ENCODE data around the gene C11orf98. TPM values are rescaled to one million over a fixed set of nuclear protein-coding genes. Genes with fewer than 3 reads are reported as not detected.

C11orf98 gene
- total RNA-seq, 4 donors from 2014 or later: 32.7 to 48.0 (median 40.8) TPM

GRCh38 chr11:62671236-62671607 is 6.2 kb upstream of the C11orf98 start:
- H3K27me3 ChIP-seq: no peaks in the 10 kb centered on the region
- TF ChIP-seq CTCF (IDR thresholded peaks at IDR 0.05) (no peak), EP300 (IDR thresholded peaks at IDR 0.05) (no peak), POLR2A (IDR thresholded peaks at IDR 0.05) (no peak)
- H3K27ac ChIP-seq: peak overlapping the region; percentile 72 to 93 (median 86)
- H3K9me3 ChIP-seq: no peaks in the 10 kb centered on the region
- WGBS, 2 donors: 0 to 1% methylated on average over 17 of the region's 17 CpGs
- peaks cover 0 to 45% (median 0%) of the 10 kb centered on the region in 3 donors for H3K36me3 ChIP-seq
- peaks cover 0 to 67% (median 36%) of the 10 kb centered on the region in 4 donors for H3K4me1 ChIP-seq
- DNase-seq (ENCODE audit: low spot score in 2 of 2): no peak
- H3K4me3 ChIP-seq: peak overlapping the region; percentile 46 to 87 (median 70)

- H3K36me3 ChIP-seq: peaks cover 0 to 29% (median 0%) of the 10 kb centered on the region in 3 donors
- TF ChIP-seq EP300 (IDR thresholded peaks at IDR 0.05) (no peak), CTCF (IDR thresholded peaks at IDR 0.05) (no peak), POLR2A (IDR thresholded peaks at IDR 0.05) (no peak)
- no peak overlapping the region for H3K4me3 ChIP-seq
- 73 to 76% methylated on average over 4 of the region's 4 CpGs for WGBS, 2 donors
- DNase-seq (ENCODE audit: low spot score in 2 of 2): no peak
- no peaks in the 10 kb centered on the region for H3K27me3 ChIP-seq
- no peaks in the 10 kb centered on the region for H3K9me3 ChIP-seq
- peak overlapping the region in 2 of 4 donors; percentile 10 to 21 for H3K27ac ChIP-seq
- H3K4me1 ChIP-seq: peaks cover 0 to 70% (median 38%) of the 10 kb centered on the region in 4 donors
Measured at GRCh38 chr11:62669420-62670161, 4.6 kb upstream of the C11orf98 start.

- Histone ChIP-seq H3K27me3 (no peaks in the 10 kb centered on the region), H3K4me3 (no peak overlapping the region), H3K9me3 (no peaks in the 10 kb centered on the region), H3K4me1 (peaks cover 0 to 60% (median 34%) of the 10 kb centered on the region in 4 donors), H3K27ac (peak overlapping the region in 1 of 4 donors; percentile 93), H3K36me3 (peaks cover 0 to 26% (median 0%) of the 10 kb centered on the region in 3 donors)
- TF ChIP-seq CTCF (IDR thresholded peaks at IDR 0.05) (no peak), EP300 (IDR thresholded peaks at IDR 0.05) (no peak)
- WGBS, 2 donors: 78 to 89% methylated on average over 2 of the region's 2 CpGs
- no peak for DNase-seq (ENCODE audit: low spot score in 2 of 2)
Measured at GRCh38 chr11:62667460-62667859, 2.5 kb upstream of the C11orf98 start.

GRCh38 chr11:62666259-62666926 is 1.4 kb upstream of the C11orf98 start:
- DNase-seq (ENCODE audit: low spot score in 2 of 2): no peak
- 56 to 64% methylated on average over 16 of the region's 16 CpGs for WGBS, 2 donors
- no peaks in the 10 kb centered on the region for H3K27me3 ChIP-seq
- H3K36me3 ChIP-seq: peaks cover 0 to 36% (median 0%) of the 10 kb centered on the region in 3 donors
- TF ChIP-seq EP300 (IDR thresholded peaks at IDR 0.05) (no peak), CTCF (IDR thresholded peaks at IDR 0.05) (no peak), POLR2A (IDR thresholded peaks at IDR 0.05) (no peak)
- no peaks in the 10 kb centered on the region for H3K9me3 ChIP-seq
- H3K4me3 ChIP-seq: peak overlapping the region; percentile 60 to 94 (median 75)
- H3K27ac ChIP-seq: peak overlapping the region in 3 of 4 donors; percentile 91 to 93 (median 93)
- peaks cover 0 to 56% (median 32%) of the 10 kb centered on the region in 4 donors for H3K4me1 ChIP-seq
